NCI-H510A treated with DMSO at 0.1 percent for 48 hours (cell line): ENCODE measurements around the gene MAP3K9.

ENCODE experiments used
- DNase-seq: peaks from one replicate; lab custom pipeline; 2025; lab: John Stamatoyannopoulos, UW

MAP3K9 gene

DNA sequence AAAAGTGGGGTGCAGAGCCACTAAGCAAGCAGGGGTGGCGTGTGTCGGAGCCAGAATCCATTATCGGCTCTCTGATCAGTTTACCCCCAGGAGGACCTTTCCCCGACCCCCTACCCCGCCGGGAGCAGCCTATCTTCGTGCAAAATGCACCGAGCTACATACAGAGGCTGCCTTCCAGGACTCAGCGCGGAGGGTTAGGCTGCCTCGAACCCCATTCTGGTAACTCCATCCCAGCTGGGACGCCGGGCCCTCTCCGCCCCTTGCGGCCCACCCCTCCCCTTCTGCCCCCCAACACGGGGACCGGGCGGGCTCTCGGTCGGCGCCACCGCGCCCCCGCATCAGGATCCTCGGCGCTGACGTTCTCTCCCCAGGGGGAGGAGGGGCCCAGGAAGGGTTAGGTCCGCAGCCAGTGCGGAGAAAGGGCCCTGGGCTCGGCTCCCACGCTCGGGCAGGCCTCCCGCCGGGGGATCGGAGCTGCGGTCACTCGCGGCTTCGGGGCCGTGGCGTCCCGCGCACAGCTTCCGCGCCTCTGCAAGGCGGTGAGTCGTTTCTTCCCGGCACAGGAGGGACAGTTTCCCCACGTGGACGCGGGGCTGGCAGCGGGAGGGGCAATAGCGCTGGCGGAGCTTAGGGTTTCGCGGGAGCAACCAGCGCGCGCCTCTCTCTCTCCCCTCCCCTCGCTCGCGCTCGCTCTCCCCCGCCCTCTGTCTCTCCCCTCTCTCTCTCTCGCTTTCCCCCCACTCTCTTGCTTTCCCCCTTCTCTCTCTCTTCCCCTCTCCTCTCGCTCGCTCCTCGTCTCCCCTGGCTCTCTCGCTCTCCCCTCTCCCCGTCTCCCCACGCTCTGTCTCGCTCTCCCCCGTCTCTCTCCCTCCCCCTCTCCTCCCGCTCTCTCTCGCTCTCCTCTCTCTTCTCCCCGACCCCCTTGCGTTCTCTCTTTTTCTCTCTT lies 12.5 kb upstream of the MAP3K9 start:
- peak; percentile 19 for DNase-seq

DNA sequence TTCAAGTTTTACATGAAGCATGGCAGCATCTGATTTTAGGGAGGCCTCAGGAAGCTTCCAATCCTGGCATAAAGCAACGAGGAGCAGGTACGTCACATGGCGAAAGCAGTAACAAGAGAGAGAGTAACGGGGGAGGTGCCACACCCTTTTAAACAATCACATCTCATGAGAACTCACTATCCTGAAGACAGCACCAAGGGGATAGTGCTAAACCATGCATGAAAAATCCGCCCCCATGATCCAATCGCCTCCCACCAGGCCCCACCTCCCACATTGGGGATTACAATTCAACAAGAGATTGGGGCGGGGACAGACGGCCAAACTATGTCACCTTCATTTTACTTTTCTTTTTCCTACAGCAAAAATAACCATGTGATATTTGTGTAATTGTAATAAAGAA lies 7.2 kb upstream of the MAP3K9 start:
- no peak for DNase-seq

DNA sequence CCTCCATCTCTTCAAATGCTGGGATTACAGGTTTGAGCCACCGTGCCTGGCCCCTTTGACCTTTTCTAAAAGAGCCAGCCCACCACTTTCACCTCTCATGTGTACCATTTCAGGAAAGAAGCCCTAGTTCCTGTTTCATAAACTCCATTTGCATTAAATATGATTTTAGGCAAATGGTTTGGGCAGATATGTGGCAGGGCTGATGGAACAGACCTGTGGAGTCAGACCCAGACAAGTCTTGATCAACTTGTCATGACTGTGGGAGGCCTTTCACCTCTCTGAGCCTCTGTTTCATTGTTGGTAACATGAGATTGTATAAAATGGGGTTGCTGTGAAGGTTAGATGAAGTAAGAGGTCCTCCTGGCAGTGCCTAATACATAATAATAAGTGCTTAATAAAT lies 5.2 kb upstream of the MAP3K9 start:
- DNase-seq: no peak

DNA sequence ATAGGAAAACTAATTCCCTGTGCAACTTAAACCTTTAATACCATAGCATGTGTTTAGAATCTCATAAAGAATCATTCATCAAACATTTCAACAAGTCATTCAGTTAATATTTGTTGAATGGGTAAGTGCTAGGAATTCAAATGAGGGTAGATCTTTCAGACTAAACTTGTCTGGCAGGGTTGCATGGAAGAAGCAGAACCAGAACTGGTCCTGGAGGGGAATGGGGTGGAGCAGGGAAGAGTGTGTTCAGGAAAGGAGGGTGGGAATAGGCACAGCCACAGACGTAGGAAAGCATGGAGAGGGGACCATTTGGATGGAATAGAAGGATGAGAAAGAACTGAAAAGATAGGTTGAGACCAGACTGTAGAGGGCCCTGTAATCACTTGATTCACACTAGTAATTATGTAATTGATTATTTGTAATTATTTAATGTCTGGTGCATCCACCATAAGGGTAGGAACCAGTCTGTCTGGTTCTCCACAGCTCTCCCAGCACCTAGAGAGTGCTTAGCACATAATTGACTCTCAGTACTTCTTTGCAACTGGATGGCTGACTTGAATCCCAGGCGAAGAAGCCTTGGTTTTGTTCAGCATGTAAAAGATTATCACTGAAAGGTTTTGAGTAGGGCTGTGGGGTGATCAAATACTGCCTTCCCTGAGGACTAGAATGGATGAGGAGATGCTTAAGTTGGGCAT lies 3.0 kb upstream of the MAP3K9 start:
- peak; percentile 39 for DNase-seq

DNA sequence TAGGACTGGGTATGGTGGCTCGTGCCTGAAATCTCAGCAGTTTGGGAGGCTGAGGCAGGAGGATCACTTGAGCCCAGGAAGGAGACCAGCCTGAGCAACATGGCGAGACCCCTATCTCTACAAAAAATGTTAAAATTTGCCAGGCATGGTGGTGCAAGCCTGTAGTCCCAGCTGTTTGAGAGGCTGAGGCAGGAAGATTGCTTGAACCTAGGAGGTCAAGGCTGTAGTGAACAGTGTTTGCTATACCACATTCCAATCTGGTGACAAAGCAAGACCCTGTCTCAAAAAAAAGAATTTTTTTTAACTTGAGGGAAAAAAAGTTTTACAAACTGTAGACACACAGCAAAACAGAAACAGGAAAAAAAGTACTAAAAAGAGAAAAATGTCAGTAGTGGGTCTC lies 2.3 kb upstream of the MAP3K9 start:
- DNase-seq: no peak

DNA sequence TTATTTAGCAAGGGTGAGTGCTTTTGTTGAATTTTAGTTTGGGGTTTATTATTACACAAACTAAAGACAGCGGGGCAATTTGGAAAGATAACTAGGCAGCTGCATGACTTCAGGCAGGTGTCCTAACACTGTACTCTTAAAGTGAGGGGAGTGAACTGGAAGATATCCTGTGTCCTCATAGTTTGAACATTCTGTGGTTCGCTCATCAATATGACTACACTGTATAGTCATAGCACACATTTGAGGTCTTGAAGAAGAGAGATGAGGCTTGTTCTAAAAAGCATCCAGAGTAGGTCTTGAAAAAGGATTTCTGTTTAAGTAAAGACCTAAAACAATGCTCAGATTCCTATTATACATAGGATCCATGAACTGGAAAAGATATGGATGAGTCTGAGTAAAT lies 1.7 kb upstream of the MAP3K9 start:
- no peak for DNase-seq

DNA sequence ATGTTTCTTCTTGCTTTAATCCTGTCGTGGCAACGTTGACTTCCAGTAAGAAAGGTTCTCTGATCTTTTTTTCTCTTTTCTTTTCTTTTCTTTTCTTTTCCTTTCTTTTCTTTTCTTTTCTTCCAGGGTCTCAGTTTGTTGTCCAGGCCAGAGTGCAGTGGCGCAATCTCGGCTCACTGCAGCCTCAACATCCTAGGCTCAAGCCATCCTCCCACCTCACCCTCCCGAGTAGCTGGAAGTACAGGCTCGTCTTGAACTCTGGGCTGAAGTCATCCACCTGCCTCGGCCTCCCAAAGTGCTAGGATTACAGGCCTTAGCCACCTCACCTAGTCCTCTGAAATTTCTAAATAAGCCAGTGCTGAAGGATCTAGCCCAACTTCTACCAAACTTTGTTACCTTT lies 1.3 kb upstream of the MAP3K9 start:
- DNase-seq: no peak

DNA sequence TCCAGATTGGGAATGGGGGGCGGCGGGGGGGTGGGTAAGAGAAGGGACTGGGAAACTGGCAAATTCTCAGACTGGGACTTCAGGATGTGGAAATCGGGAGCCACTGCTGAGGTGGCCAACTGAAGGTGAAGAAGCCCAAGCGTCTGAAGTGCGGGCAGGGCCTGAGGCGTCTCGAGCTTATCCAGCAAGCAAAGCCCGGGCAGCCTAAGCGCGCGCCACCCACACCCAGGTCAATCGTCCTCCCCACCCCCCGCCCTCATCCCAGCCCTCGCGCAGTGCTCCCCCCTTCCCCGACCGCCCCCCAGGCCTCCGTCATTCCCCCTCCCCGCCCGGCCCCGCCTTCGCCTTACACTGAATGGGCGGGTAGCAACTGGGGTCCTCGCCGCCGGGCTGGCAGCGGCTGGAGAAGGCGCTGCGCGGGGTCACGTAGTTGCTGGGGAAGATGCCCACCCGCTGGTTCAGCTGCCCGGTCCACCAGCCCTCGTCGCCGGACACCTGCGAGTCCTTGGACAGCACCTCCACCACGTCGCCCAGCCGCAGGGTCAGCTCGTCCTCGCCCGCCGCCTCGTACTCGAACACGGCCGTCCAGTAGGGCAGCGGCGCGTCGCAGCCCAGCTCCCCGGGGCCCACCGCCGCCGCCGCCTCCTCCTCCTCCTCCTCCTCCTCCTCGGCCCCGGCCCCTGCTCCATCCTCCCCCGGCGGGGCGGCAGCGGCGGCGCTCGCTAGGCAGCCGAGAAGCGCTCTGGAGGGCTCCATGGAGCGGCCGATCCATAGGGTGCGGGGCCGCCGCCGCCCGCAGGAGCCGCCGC lies 693 bp downstream of the MAP3K9 start:
- DNase-seq: no peak

DNA sequence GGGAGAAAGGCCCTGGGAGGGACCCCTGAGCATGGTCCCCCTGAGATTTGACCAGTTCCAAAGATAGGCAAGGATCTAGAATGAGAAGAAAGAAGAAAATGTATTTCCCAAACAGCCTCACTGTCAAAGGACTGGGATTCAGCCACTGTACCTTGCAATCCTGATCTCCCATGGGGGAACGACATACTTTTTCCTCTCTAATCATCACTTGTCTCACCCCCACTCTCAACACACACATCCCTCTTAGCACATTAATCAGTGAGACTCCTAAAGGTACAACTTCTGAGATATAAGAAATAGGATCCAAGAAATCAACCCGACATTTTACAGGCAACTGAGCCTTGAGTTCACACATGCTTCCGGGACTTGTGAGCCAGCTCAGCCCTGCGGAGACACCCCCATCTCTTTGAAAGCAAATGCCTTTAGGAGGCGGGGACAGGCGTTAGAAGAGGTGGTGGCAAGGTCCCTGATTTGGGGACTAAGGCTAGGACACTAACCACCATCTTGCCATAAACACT lies 1.4 kb downstream of the MAP3K9 start:
- peak; percentile 58 for DNase-seq

DNA sequence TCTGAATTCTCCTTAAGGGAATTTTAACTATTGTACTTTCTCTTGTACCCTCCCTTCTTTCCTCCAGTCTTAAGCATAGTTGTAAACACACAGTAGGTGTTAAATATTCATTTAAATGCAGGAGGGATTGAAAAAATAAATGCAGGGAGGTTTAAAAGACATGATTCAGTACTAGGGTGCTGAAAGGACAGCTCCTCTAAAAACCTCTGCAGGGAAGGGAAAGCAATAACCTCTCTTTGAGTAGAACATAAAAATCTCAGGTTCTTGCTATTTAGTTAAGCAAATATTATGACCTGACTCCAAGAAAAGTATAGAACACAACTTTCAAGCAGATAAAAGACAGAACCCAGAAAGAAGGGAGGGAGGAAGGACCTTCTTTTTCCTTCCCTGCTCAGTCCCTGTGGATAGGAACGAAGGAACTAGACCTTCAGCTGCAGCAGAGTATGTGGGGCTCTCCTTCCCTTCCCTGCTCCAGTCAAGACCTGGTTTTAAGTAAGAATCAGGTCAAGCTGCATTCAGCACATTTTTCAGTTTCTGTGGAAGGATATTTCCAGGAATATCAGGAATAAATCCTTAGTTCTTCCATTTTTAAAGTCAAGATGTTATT lies 4.7 kb downstream of the MAP3K9 start:
- DNase-seq: no peak

DNA sequence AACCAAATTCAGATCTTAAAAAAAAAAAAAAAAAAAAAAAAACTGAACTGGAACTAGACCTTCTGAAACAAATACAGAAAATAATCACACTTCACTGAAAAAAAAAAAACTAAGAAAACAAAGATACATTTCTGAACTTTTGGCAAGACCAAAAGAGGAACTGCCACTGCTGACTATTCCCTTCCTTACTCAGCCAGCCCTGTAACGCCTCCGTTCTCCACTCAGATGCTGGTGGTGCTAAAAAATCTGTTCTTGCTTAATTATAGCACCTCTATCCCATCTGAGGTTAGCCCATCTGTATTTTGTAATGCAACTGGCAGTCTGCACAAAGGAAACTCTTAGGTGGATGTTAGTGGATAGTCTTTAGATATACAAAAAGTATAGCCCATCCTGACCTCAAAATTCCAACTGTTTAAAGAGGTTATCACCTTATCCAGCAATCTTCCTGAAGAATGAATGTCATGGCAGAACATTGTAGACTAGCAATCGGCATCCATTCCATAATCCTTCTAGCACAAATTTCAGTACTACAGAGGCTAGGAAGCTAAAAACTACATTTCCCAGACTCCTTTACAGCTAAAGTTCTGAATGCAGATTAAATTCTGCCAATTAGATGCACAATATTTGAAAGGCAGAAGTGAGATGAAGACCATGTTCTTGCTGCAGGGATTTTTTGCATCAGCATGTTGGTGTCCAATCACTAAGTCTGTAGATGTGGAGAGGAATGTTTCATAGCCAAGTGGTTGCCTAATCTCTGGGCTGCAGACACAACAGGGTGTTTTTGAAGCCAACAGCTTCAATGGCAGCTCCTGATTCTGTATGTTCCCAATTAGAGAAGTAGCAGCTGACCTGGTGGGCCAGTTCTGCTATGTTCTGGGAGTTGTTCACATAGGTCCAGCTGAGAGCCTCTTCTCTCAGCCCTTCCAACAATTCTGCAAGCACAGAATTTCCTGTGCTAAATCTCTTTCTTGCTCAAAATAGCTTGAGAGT lies 5.7 kb downstream of the MAP3K9 start:
- no peak for DNase-seq

DNA sequence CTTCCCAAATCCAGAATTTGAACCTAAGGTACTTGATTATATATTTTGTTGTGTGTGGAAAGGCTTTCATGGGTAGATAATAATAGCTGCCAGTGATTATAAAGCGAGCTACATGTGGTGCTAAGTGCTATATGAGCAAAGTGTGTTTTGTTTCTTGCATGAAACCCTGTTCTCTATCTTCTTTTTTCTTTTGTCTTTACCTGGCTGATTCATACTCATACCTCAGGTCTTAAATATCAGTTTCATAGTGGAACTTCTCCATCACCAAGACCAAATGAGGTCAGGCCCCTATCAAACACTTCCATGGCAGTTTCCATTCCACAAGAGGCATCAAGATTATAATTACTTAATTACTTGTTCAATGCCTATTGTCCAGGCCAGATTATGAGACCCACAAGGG lies 6.9 kb downstream of the MAP3K9 start:
- DNase-seq: no peak

DNA sequence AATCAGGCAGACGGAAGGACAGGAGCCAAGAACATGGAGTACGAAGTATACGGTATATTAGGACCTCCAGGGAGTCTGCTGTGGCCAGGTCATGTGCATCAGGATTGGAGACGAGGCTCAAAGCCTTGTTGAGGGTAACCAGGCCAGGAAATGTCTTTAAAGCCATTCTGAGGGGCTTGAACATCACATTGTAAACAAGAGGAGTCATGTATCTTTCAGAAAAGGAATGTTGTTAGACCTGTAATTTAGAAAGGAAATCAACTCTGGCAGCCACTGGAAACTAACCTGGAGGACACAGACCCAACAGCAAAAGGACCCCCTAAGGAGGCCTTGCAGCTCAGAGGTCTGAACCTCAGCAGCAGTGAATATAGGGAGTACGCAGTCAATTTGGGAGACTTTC lies 7.5 kb downstream of the MAP3K9 start:
- no peak for DNase-seq

DNA sequence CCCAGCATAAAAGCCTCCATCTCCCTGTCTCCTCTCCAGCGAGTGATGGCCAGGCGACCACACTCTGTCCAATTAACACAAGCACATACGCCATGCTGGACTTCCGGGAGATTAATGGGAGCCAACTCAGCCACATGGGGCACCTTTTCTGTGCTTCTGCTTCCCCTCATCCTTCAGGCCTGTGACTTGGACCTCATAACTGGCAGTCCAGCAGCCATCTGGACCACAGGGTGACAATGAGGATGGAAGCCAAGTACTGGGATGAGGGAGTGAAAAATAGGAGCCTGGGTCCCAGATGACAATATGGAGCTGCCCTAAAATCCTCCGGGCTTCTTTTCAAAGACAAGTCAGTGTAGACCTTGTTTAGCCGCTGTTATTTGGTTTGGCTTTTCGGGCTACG lies 12.8 kb downstream of the MAP3K9 start:
- DNase-seq: no peak

DNA sequence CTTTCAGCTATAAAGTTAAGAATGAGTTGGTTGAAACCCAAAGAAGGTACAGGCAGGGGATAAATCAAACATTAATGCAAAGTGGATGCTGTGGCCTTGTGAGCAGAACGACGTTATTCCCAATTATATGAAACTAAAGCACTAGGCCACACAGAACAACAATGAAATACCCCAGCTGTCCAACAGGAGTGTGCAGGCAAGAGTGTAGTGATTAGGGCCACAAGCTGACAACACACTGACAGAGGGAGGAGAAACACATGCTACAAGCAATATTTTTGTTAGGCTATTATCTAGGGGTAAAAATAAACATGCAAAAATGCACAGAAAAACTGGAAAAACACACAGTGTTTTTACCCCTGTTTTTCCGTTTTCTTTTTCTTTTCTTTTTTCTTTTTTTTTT lies 15.0 kb downstream of the MAP3K9 start:
- no peak for DNase-seq

DNA sequence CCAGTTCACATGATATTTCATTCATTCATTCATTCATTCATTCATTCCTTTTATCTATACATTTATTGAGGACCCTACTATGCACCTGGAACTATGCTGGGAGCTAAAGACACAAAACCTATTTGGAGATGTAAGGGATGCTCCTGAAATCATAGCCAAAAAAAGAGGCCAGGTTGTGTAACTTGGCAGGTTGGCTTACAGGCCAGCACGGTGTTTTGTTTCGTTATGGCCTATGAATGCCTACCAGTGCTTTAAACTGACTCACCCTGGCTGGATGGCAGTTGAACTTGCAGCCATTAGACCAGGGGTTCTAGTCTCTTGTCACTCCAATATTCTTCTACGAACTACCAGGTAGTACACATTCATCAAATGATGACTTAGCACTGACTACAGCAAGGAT lies 15.7 kb downstream of the MAP3K9 start:
- no peak for DNase-seq

DNA sequence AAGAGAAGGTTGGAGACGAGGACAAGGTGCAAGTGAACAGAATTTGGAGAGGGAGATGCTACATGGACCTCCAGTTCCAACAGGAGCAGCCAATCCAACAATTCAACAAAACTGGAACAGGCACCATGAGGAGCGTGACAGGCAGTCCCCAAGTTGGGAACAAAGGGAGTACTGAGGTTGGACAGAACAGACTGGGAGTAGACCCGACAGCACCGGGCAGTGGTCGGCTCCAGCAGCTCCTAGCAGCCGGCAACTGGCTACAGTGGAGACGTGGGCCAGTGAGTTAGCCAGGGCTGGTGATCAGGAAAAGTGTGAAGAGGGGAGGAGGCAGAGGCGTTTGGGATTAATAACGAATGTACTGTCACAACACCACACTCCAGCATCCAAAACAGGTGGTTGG lies 16.4 kb downstream of the MAP3K9 start:
- no peak for DNase-seq

DNA sequence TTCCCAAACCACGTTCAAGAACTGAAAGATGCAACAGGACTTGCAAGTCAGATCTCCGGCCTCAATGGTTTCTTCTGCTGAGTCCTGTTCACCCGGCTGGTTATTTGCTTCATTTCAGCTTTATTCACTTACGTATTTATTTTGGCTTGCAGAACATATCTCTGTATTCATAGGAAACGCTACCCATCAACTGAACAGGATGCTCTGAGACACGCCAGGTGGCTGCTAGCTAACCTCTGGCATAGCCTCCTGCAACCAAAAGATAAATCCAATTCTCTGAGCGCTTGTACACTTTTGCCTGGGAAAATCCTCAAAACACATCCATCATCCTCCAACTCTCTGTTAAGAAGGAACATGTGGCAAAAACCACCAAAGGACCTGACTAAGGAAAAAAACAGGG lies 17.3 kb downstream of the MAP3K9 start:
- no peak for DNase-seq

DNA sequence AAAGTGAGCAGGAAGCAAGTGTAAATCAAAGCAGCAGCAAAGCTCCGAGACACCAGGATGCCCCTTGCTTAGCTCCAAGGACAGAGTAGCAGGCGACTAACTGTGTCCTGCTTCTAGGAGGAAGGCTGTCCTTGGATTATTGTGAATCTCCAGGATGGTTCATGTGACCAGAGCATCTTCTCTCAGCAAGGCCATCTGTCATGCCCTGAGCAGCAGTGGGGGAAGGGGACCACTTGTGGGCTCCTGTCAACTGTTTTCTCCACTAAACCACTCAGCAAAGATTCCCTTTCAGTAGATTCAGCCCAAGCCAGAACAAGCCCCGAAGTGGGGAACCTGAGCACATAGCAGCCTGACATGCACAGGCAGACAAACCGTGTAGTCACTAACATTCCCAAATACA lies 19.4 kb downstream of the MAP3K9 start:
- DNase-seq: no peak

DNA sequence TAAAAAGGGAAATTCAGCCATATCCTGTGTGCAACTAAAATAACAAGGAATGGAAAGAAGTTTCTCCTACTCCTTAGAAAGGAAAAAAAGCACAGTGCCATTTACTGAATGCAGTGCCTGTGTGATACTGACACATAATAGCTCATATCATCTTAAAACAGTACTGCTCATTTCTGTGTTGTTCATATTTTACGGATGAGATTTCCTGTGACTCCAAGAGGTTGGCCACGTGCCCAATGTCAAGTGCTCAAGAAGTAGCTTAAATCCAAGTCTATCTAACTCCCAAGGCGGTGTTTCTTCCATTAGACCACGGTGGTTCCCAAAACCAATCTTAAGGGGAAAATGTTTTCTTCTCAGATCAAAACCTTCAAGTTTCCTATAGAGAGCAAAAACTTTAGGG lies 20.0 kb downstream of the MAP3K9 start:
- no peak for DNase-seq

DNA sequence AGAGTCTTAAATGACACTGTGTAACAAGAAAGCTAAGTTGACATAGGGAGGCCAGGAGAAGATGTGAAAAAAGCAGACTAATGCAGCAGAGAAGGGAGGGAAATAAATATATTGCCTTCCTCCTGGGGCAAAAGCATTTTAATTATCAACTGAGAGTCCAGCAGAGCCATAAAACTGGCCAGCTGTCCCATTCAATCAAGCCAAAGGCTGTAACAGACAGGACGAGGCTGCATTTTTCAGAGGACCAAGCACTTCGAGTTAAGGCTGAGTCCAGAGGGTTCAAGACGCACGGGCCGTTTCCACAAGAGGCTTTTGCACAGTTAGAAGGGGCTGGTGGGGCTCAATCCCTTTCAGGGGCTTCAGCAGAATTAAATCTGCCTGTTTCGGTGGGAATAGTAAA lies 20.4 kb downstream of the MAP3K9 start:
- DNase-seq: no peak
